ENCODE measurements around the gene RGL1.
"Not testable (repeated sequence)": the region's sequence is repeated elsewhere in the genome, so short reads cannot be mapped to it uniquely, and the experiment has no call there.

The RGL1 gene

GRCh38 chr1:183778045-183778444 is 26.9 kb upstream of the RGL1 start:
- no peak for TF ChIP-seq ZNF274 (IDR thresholded peaks at IDR 0.05; ENCODE audit: low read depth, low read length)
- H3K4me3 ChIP-seq (ENCODE audit: low read length) = no peak overlapping the region

GRCh38 chr1:183778568-183779433 is 26.1 kb upstream of the RGL1 start:
- no peak overlapping the region for H3K4me3 ChIP-seq (ENCODE audit: low read length)
- TF ChIP-seq ZNF274 (IDR thresholded peaks at IDR 0.05; ENCODE audit: low read depth, low read length) = no peak

- no peak for TF ChIP-seq ZNF274 (IDR thresholded peaks at IDR 0.05; ENCODE audit: low read depth, low read length)
- no peak overlapping the region for H3K4me3 ChIP-seq (ENCODE audit: low read length)
Measured at GRCh38 chr1:183780159-183780558, 24.8 kb upstream of the RGL1 start.

- no peak for TF ChIP-seq ZNF274 (IDR thresholded peaks at IDR 0.05; ENCODE audit: low read depth, low read length)
- no peak overlapping the region for H3K4me3 ChIP-seq (ENCODE audit: low read length)
Measured at GRCh38 chr1:183780757-183781156, 24.2 kb upstream of the RGL1 start.

- no peak for TF ChIP-seq ZNF274 (IDR thresholded peaks at IDR 0.05; ENCODE audit: low read depth, low read length)
- no peak overlapping the region for H3K4me3 ChIP-seq (ENCODE audit: low read length)
Measured at GRCh38 chr1:183783342-183783741, 21.6 kb upstream of the RGL1 start.

- no peak for TF ChIP-seq ZNF274 (IDR thresholded peaks at IDR 0.05; ENCODE audit: low read depth, low read length)
- H3K4me3 ChIP-seq (ENCODE audit: low read length) = no peak overlapping the region
Measured at GRCh38 chr1:183783767-183784637, 20.9 kb upstream of the RGL1 start.

GRCh38 chr1:183785921-183786320 is 19.0 kb upstream of the RGL1 start:
- H3K4me3 ChIP-seq (ENCODE audit: low read length) = not testable (repeated sequence)

- H3K4me3 ChIP-seq (ENCODE audit: low read length) = no peak overlapping the region
- TF ChIP-seq ZNF274 (IDR thresholded peaks at IDR 0.05; ENCODE audit: low read depth, low read length) = no peak
Measured at GRCh38 chr1:183787704-183788103, 17.2 kb upstream of the RGL1 start.

GRCh38 chr1:183791319-183791718 is 13.6 kb upstream of the RGL1 start:
- H3K4me3 ChIP-seq (ENCODE audit: low read length) = no peak overlapping the region
- TF ChIP-seq ZNF274 (IDR thresholded peaks at IDR 0.05; ENCODE audit: low read depth, low read length) = no peak

- no peak overlapping the region for H3K4me3 ChIP-seq (ENCODE audit: low read length)
- no peak for TF ChIP-seq ZNF274 (IDR thresholded peaks at IDR 0.05; ENCODE audit: low read depth, low read length)
Measured at GRCh38 chr1:183792300-183792699, 12.6 kb upstream of the RGL1 start.

GRCh38 chr1:183794088-183794487 is 10.8 kb upstream of the RGL1 start:
- TF ChIP-seq ZNF274 (IDR thresholded peaks at IDR 0.05; ENCODE audit: low read depth, low read length) = no peak
- no peak overlapping the region for H3K4me3 ChIP-seq (ENCODE audit: low read length)

GRCh38 chr1:183800449-183800848 is 4.5 kb upstream of the RGL1 start:
- no peak overlapping the region for H3K4me3 ChIP-seq (ENCODE audit: low read length)
- TF ChIP-seq ZNF274 (IDR thresholded peaks at IDR 0.05; ENCODE audit: low read depth, low read length) = no peak

- H3K4me3 ChIP-seq (ENCODE audit: low read length) = no peak overlapping the region
- TF ChIP-seq ZNF274 (IDR thresholded peaks at IDR 0.05; ENCODE audit: low read depth, low read length) = peak; percentile 88
Measured at GRCh38 chr1:183801649-183802048, 3.3 kb upstream of the RGL1 start.

- H3K4me3 ChIP-seq (ENCODE audit: low read length) = no peak overlapping the region
- TF ChIP-seq ZNF274 (IDR thresholded peaks at IDR 0.05; ENCODE audit: low read depth, low read length) = no peak
Measured at GRCh38 chr1:183804387-183804786, 533 bp upstream of the RGL1 start.

- no peak for TF ChIP-seq ZNF274 (IDR thresholded peaks at IDR 0.05; ENCODE audit: low read depth, low read length)
- H3K4me3 ChIP-seq (ENCODE audit: low read length) = peak overlapping the region; percentile 85
Measured at GRCh38 chr1:183806125-183806524, 1.2 kb downstream of the RGL1 start.
